DMS 273 treated with DMSO at 0.1 percent for 48 hours (cell line): Measurements from ENCODE around the gene WIPF2.
A peak's percentile ranks its signal among the peaks of the same experiment; 100 is the strongest.

Experiments
- DNase-seq: peaks from one replicate; lab custom pipeline; 2025; lab: John Stamatoyannopoulos, UW

WIPF2 gene

DNA sequence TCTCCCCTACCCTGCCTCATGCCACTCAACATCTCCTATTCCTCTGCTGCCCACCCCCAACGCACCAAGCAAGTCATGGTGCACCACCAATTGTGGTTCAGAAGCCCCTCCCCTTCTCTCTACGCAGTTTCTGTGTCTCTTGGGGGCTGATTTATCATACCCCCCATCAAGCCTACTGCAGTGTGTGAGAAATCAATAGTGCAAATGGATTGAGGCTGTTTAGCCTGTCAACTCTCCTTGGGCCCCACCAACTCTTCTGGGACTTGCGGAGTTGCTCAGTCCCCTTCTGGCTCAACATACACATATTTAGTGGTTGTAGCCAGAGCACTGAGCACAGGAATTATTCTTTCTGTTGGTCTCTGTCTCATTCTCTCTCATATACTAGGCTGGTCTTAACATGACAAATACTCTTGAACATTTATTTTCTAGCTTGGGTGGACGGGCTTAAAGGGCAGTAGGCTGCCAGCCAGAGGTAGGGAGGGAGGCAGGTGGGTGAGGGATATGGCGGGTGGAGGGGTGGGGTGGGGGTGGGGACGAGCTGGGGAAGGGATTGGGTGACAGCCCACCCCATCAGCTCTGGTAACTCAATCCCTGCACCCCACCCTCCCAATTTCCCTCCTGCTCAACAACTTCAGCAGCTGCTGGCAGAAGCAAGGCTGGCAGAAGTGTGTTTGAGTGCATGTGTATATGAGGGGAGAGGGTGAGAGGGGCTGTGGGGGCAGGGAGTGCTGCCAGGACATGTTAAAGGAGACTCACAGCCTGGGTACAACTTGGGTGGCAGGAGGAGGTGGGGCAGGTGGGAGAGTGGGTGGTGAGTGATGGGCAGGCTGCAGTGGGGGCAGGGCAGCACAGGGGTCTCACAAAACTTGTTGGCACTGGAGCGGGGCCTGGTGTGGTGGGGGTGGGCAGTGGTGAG is 94.8 kb downstream of the WIPF2 start:
- peak; percentile 61 for DNase-seq

GRCh38 chr17:40314584-40314956 is 95.5 kb downstream of the WIPF2 start:
- peak; percentile 63 for DNase-seq

- DNase-seq: no peak
These were observed 96.1 kb downstream of the WIPF2 start for GRCh38 chr17:40315206-40315605.

GRCh38 chr17:40315678-40316570 is 96.8 kb downstream of the WIPF2 start:
- DNase-seq: no peak

DNA sequence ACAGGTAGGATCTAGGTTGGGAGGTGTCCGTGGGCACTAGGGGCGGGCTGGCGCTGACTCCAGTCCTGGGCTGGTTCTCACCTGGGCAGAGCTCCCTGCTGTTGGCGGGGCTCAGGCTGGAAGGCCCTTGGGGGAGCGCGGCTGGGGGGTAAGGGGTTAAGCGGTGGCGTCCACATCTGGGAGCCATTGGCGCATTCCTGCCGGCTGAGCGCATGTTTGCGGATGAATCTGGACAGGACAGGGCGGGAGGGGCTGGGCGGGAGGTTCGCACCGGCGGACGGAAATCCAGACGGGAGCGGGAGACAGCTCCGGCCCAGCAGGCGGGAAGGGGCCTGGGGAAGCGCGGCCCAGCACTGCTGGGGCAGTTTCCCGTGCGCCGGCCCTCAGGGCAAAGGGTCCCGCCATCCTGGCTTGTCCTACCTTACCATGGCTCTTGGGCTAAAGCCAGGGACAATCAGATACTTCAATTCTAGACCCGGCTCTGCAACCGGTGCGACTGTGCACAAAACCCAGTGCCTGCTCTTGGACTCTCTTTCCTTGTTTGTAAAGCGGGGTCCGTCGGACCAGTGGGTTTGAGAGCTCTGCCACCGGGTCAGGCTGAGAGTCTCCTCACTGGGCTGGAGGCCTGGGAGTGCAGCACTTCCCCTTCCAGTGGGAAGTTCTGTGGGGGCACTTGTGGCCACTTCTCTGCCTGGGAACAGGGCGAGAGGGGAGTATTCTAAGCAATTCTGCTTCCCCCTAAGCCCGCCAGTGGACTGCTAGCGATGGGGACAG is 97.7 kb downstream of the WIPF2 start:
- no peak for DNase-seq

GRCh38 chr17:40317345-40317873 is 98.3 kb downstream of the WIPF2 start:
- DNase-seq: peak; percentile 53

GRCh38 chr17:40317880-40318829 is 99.1 kb downstream of the WIPF2 start:
- peak; percentile 89 for DNase-seq

DNA sequence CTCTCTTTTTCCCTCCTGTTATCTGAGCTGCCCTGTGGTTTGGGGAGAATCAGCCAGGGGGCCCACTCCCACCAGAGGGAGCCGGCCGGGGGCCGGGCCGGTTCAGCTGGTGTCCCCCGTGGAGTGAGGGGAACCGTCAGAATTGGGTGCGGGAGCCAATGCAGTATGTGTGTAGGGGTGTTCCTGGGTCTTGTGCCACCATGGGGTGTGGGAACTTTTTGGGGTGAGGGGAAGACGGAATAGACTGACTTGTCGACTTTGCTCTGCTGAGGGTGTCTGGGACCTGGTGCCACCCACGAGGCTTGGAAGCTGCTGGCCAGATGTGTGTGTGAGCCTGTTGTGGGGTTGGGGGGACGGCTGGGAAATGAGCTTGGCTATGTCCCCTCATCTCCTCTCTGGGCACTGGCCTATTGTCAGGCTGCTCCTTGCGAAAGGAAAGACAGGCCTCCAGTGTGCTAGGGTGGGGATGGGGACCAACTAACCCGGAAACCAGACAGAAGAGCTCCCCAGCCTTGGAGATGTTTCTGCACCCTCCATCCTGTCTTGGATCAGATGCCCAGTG is 99.8 kb downstream of the WIPF2 start:
- no peak for DNase-seq

GRCh38 chr17:40319651-40320540 is 100.8 kb downstream of the WIPF2 start:
- no peak for DNase-seq

- no peak for DNase-seq
These were observed 101.8 kb downstream of the WIPF2 start for GRCh38 chr17:40320756-40321523.

- no peak for DNase-seq
These were observed 102.4 kb downstream of the WIPF2 start for GRCh38 chr17:40321524-40321929.

GRCh38 chr17:40321961-40322357 is 102.9 kb downstream of the WIPF2 start:
- peak; percentile 49 for DNase-seq

- no peak for DNase-seq
These were observed 103.5 kb downstream of the WIPF2 start for GRCh38 chr17:40322358-40323315.

DNA sequence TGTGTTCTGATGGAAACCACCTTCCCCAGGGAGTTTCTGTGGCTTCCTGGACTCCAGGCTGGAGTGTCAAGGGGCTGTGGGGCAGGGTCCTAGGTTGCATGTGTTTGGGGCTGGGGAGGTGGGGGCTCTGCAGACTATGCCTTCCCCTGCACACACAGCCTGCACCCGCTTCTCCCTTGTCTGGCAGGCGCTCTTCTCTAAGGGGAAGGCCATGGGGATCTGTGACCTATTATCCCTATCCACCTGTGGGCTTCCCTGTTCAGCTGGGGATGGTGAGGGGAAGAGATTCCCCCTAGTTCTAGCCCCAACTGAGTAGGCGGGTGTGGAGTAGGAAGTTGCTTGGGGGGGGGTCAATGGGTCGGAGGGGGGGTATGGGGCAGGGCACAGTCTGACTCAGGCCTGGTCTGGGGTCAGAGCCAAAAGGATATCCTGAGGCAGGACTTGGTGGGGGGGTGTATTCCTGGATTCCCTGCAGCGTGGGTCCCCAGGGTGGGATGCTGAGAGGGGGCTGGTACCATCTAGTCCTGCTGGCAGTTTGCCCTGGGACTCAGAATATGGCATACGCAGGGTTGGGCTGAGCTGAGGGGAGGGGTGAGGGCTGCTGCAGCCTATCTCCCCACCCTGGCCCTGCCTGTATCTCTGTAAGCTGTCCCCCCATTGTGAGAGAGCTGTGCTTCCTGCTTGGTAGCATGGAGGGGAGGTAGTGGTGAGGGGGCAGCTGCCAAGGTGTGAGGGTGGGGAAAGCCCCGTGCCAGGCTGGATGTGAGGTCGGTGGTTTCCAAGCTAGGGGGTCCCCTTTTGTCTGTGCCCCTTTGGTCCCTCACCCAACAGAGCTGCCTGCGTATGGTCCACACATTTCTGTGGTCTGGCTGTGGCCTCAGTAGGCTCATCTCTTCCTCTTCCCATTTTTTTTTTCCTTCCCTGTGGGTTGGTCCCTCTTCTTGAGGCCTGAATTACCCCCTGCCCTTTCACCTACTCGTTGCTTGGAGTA is 104.6 kb downstream of the WIPF2 start:
- no peak for DNase-seq

DNA sequence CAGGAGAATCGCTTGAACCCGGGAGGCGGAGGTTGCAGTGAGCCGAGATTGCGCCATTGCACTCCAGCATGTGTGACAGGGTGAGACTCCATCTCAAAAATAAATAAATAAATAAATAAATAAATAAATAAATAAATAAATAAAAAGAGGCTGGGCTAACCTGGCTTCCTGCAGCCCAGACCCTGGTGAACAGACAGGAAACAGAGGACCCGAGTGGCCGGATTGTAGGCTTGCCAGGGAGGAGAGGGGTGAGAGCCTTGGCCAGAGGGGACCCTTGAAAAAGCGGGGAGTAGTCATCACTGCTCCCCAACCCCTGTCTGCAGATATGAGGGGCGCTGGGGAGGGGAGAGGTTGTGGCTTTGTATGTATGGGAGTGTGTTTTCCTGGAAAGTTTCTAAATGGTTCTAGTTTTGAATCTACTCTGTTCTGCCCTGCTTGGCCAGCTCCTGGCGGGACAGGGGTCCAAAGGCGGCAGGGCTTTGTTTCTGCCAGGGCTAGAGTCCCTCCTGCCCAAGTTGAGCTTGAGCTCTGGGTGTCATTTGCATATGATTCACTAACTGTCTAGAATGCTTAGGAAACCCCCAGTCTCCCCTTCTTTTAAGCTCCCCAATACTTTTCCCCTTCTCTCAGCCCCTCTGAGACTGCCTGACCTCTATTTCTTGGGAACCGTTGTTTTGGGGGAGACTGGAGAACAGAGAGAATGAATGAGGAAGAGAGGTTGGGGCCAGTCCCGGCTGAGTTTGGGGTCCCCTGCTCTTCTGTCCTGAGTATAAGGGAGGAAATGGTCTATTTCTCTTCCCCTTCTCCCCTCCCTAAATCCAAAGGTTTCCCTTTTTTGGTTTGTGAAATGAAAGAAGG is 106.3 kb downstream of the WIPF2 start:
- DNase-seq: no peak
